AG04449 (cell line): Measurements from ENCODE around the gene CCND1.

Experiments
- CTCF ChIA-PET: fragments of 350-600 bp; formaldehyde crosslinking; extraction: SDS; loops from one replicate; lab custom pipeline; 2021; ENCODE audit warnings: antibody characterized with exemption; lab: Yijun Ruan, JAX
- POLR2A ChIA-PET: fragments of 400-600, 350-600 bp; formaldehyde crosslinking; extraction: SDS; loops from one replicate; lab custom pipeline; 2020; ENCODE audit warnings: antibody characterized with exemption, inconsistent platforms; lab: Yijun Ruan, JAX
- DNase-seq: peaks from one replicate; pipeline ENCODE4 v3.0.0-alpha.2; 2010; ENCODE audit warnings: low read depth, low spot score
- H3K4me3 ChIP-seq: 2 replicates; pipeline ENCODE4 v1.5.1; 2011; ENCODE audit warnings: low read depth, mild to moderate bottlenecking, control low read depth, low read length
- TF ChIP-seq, protein P1 (sequence below): IDR thresholded peaks from one replicate; pipeline ENCODE4 v1.5.1; 2011; ENCODE audit warnings: mild to moderate bottlenecking, moderate library complexity, low read length, control low read depth, inconsistent platforms; ENCODE audit not compliant: insufficient read depth; ENCODE audit errors: missing control alignments

Gene CCND1

GRCh38 chr11:69624293-69624692, 16.7 kb upstream of the CCND1 start:
- ChIA-PET POLR2A (no interaction called here), CTCF (interaction anchor here (1.3 kb wide), 1 partner anchor 10 kb away, joined by 4 read pairs; no protein-coding TSS in a partner anchor)
- H3K4me3 ChIP-seq, result no peak overlapping the region
- no peak for DNase-seq
- TF ChIP-seq, protein P1, sequence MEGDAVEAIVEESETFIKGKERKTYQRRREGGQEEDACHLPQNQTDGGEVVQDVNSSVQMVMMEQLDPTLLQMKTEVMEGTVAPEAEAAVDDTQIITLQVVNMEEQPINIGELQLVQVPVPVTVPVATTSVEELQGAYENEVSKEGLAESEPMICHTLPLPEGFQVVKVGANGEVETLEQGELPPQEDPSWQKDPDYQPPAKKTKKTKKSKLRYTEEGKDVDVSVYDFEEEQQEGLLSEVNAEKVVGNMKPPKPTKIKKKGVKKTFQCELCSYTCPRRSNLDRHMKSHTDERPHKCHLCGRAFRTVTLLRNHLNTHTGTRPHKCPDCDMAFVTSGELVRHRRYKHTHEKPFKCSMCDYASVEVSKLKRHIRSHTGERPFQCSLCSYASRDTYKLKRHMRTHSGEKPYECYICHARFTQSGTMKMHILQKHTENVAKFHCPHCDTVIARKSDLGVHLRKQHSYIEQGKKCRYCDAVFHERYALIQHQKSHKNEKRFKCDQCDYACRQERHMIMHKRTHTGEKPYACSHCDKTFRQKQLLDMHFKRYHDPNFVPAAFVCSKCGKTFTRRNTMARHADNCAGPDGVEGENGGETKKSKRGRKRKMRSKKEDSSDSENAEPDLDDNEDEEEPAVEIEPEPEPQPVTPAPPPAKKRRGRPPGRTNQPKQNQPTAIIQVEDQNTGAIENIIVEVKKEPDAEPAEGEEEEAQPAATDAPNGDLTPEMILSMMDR, result no peak

GRCh38 chr11:69625476-69625875, 15.5 kb upstream of the CCND1 start:
- ChIA-PET POLR2A (no interaction called here), CTCF (no interaction called here)
- TF ChIP-seq, protein P1, result no peak
- no peak for DNase-seq
- H3K4me3 ChIP-seq, result no peak overlapping the region

- CTCF ChIA-PET, result interaction anchor here (1.0 kb wide), 1 partner anchor 9 kb away, joined by 3 read pairs; no protein-coding TSS in a partner anchor
Observed at GRCh38 chr11:69627551-69627950, 13.4 kb upstream of the CCND1 start.

DNA sequence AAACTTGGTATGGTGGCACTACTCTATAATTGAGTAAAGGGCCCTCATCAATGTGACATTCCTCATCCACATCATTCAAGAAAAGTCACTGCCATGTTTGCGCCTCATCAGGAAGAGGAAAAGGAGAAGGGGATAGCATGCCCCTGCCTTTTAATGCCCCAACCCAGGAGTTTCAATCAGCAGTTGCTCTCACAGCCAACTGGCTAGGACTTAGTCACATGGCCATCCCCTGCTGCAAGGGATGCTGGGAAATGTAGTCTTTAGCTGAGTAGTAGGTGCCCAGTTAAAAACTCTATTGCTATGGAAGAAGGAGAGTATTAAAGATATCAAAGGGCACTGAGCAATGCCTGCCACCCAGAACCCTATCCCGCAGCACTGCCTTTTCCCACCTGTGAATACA, 10.9 kb upstream of the CCND1 start:
- TF ChIP-seq, protein P1, result no peak
- ChIA-PET CTCF (no interaction called here), POLR2A (no interaction called here)
- no peak overlapping the region for H3K4me3 ChIP-seq
- no peak for DNase-seq

More at GRCh38 chr11:69627551-69627950, 13.4 kb upstream of the CCND1 start:
- TF ChIP-seq, protein P1, result no peak
- H3K4me3 ChIP-seq, result no peak overlapping the region
- DNase-seq, result no peak
- POLR2A ChIA-PET, result no interaction called here

DNA sequence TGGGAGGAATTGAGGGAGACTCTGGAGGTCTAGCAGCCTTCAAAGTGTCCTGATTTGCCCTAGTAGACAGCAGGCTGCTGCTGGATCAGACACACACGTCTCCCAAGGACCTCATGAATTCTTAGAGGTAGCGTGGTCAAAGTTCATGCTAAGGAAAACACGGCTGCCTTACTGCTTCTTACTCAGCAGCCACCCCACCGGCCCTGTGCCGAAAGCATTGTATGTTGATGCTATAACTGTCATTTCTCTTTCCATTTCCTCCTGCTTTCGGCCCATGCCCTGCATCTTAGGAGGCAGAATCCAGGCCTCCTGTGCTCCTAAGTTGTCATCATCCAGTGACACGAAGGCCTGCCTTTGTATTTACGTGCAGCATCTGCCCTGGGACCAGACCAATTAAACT, 10.5 kb upstream of the CCND1 start:
- ChIA-PET CTCF (no interaction called here), POLR2A (no interaction called here)
- TF ChIP-seq, protein P1, result no peak
- no peak overlapping the region for H3K4me3 ChIP-seq
- no peak for DNase-seq

DNA sequence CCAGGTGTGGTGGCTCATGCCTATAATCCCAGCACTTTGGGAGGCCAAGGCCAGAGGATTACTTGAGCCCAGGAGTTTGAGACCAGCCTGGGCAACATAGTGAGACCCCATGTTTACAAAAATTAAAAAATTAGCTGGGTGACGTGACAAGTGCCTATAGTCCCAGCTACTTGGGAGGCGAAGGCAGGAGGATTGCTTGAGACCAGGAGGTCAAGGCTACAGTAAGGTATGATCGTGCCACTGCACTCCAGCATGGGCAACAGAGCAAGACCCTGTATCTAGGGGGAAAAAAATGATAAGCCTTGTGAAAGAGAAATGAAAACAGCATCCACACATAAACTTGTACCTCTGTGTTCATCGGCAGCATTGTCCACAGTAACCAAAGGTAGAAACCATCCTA, 8.1 kb upstream of the CCND1 start:
- ChIA-PET POLR2A (no interaction called here), CTCF (no interaction called here)
- TF ChIP-seq, protein P1, result no peak
- H3K4me3 ChIP-seq, result no peak overlapping the region
- DNase-seq, result no peak
